Neural cell (in vitro differentiated cells): Measurements from ENCODE around the gene FBXL17.

Experiments used
- EZH2 ChIP-seq: fragments of 200-600, 300-800 bp; shearing (Covaris generic), sonication (generic); IDR thresholded peaks from 2 replicates; pipeline ENCODE4 v1.6.1; 2014; ENCODE audit warnings: antibody characterized with exemption, low read length, borderline replicate concordance, mild to moderate bottlenecking; ENCODE audit not compliant: insufficient read depth, poor library complexity, severe bottlenecking
- MXI1 ChIP-seq: fragments of 450-650 bp; conservative IDR thresholded peaks from 2 replicates; pipeline ENCODE4 v1.6.1; 2014; ENCODE audit warnings: antibody characterized with exemption, mild to moderate bottlenecking; ENCODE audit not compliant: poor library complexity, severe bottlenecking
- POLR2AphosphoS5 ChIP-seq: IDR thresholded peaks from 2 replicates; pipeline ENCODE4 v1.6.1; 2012
- RAD21 ChIP-seq: fragments of 450-650 bp; conservative IDR thresholded peaks from 2 replicates; pipeline ENCODE4 v1.6.1; 2014; ENCODE audit warnings: antibody characterized with exemption, mild to moderate bottlenecking, moderate library complexity
- TAF1 ChIP-seq: IDR thresholded peaks from 2 replicates; pipeline ENCODE4 v1.6.1; 2012; ENCODE audit warnings: low read depth
- TF ChIP-seq, protein P1 (sequence below): fragments of 450-650 bp; IDR thresholded peaks from 2 replicates; pipeline ENCODE4 v1.5.1; 2014; ENCODE audit warnings: antibody characterized with exemption, mild to moderate bottlenecking, moderate library complexity; ENCODE audit not compliant: poor library complexity, severe bottlenecking

DNA sequence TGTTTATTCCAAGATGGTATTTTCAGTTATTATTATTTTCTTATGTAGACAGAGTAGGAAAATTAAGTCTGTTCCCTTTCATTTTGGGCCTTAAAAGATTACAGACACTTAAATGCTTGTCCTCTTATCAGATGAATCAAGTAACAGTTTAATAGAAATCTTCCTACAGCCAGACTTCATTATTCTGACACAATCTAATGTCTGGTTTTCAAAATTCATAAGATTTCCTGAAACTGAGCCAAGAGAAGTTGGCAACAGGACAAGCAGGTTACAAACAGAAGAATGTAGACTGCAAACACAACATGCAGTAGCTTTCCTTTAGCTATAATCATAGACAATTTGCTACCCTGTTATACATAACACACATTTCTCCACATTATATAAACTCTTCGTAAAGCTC is 130.5 kb downstream of the FBXL17 start:
- no peak for TF ChIP-seq POLR2AphosphoS5
- TF ChIP-seq, protein P1, sequence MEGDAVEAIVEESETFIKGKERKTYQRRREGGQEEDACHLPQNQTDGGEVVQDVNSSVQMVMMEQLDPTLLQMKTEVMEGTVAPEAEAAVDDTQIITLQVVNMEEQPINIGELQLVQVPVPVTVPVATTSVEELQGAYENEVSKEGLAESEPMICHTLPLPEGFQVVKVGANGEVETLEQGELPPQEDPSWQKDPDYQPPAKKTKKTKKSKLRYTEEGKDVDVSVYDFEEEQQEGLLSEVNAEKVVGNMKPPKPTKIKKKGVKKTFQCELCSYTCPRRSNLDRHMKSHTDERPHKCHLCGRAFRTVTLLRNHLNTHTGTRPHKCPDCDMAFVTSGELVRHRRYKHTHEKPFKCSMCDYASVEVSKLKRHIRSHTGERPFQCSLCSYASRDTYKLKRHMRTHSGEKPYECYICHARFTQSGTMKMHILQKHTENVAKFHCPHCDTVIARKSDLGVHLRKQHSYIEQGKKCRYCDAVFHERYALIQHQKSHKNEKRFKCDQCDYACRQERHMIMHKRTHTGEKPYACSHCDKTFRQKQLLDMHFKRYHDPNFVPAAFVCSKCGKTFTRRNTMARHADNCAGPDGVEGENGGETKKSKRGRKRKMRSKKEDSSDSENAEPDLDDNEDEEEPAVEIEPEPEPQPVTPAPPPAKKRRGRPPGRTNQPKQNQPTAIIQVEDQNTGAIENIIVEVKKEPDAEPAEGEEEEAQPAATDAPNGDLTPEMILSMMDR, result no peak
- no peak for TF ChIP-seq TAF1
- TF ChIP-seq RAD21, result no peak
- no peak for TF ChIP-seq MXI1
- TF ChIP-seq EZH2, result no peak
